ENCODE data around the gene SLC66A2.

SLC66A2 gene

GRCh38 chr18:79935098-79935480 is 16.4 kb downstream of the SLC66A2 start:
- TF ChIP-seq, protein P1, sequence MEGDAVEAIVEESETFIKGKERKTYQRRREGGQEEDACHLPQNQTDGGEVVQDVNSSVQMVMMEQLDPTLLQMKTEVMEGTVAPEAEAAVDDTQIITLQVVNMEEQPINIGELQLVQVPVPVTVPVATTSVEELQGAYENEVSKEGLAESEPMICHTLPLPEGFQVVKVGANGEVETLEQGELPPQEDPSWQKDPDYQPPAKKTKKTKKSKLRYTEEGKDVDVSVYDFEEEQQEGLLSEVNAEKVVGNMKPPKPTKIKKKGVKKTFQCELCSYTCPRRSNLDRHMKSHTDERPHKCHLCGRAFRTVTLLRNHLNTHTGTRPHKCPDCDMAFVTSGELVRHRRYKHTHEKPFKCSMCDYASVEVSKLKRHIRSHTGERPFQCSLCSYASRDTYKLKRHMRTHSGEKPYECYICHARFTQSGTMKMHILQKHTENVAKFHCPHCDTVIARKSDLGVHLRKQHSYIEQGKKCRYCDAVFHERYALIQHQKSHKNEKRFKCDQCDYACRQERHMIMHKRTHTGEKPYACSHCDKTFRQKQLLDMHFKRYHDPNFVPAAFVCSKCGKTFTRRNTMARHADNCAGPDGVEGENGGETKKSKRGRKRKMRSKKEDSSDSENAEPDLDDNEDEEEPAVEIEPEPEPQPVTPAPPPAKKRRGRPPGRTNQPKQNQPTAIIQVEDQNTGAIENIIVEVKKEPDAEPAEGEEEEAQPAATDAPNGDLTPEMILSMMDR (conservative IDR thresholded peaks at IDR 0.05; ENCODE audit: low read length) = no peak
- H3K4me3 ChIP-seq (ENCODE audit: low read length) = no peak overlapping the region
- DNase-seq (ENCODE audit: low read depth) = no peak

GRCh38 chr18:79934311-79935097 is 16.9 kb downstream of the SLC66A2 start:
- no peak for DNase-seq (ENCODE audit: low read depth)
- no peak overlapping the region for H3K4me3 ChIP-seq (ENCODE audit: low read length)
- TF ChIP-seq, protein P1 (conservative IDR thresholded peaks at IDR 0.05; ENCODE audit: low read length) = no peak

DNA sequence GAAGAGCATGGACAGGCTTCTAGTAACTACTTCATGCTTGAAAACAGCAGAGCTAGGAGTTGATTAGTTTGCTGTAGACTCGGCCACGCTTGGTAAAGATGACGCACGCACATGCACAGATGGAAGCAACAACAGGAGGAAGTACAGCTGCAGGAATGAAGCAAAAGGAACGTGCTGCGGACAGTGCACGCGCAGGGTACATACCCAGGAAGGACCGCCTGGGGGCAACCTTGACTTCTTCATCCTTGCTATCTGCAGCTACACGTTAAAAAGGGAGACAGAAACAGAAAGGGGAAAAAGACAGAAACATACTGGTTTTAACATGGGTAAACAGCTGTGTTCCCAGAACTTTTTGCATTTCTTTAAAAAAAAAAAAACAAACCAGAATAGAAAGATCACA is 17.7 kb downstream of the SLC66A2 start:
- DNase-seq (ENCODE audit: low read depth) = peak; percentile 72
- H3K4me3 ChIP-seq (ENCODE audit: low read length) = no peak overlapping the region
- TF ChIP-seq, protein P1 (conservative IDR thresholded peaks at IDR 0.05; ENCODE audit: low read length) = peak; percentile 52

- no peak for DNase-seq (ENCODE audit: low read depth)
- TF ChIP-seq, protein P1 (conservative IDR thresholded peaks at IDR 0.05; ENCODE audit: low read length) = no peak
- H3K4me3 ChIP-seq (ENCODE audit: low read length) = no peak overlapping the region
These were observed 18.5 kb downstream of the SLC66A2 start for GRCh38 chr18:79932907-79933306.

DNA sequence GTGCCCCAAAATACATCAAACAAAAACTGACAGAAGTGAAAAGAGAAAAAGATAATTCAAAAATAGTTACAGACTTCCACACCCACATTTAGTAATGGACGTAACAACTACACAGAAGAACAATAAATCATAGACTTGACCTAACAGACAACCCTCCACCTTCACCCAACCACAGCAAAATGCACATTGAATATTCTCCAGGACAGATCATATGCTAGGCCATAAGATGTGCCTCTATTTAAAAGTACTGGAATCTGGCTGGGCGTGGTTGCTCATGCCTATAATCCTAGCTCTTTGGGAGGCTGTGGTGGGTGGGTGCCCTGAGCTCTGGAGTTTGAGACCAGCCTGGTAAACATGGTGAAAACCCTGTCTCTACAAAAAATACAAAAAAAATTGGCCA is 20.0 kb downstream of the SLC66A2 start:
- no peak overlapping the region for H3K4me3 ChIP-seq (ENCODE audit: low read length)
- DNase-seq (ENCODE audit: low read depth) = no peak
- TF ChIP-seq, protein P1 (conservative IDR thresholded peaks at IDR 0.05; ENCODE audit: low read length) = no peak

GRCh38 chr18:79930020-79930642 is 21.3 kb downstream of the SLC66A2 start:
- TF ChIP-seq, protein P1 (conservative IDR thresholded peaks at IDR 0.05; ENCODE audit: low read length) = no peak
- no peak for DNase-seq (ENCODE audit: low read depth)

DNA sequence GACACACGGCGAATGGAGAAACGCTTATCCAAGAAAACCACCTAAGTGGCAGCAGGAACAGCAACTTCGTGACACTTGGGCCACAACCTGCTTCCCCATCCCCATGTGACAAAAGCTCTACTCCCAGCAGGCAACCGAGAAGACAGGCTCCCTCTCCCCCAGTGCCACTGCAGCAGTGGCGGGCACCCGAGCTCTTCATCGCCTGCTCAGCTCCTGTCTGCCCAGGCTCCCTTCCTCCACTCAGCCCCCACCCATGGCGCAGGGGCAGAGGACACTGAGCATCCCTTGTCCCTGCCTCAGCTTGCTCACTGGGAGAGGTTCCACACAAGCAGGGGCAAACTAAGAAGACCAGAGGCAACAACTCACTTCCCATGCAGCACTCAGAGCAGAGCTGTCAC is 22.9 kb downstream of the SLC66A2 start:
- TF ChIP-seq, protein P1 (conservative IDR thresholded peaks at IDR 0.05; ENCODE audit: low read length) = no peak
- DNase-seq (ENCODE audit: low read depth) = no peak
- H3K4me3 ChIP-seq (ENCODE audit: low read length) = no peak overlapping the region

More at GRCh38 chr18:79930020-79930642, 21.3 kb downstream of the SLC66A2 start:
- H3K4me3 ChIP-seq (ENCODE audit: low read length) = no peak overlapping the region

All from AG10803 (cell line).